Stimulated activated CD4-positive, alpha-beta T cell treated with anti-CD3 and anti-CD28 coated beads, Interleukin-12 subunit alpha, Interleukin-12 subunit beta, amount 100 ng/mL, for 4 hours (primary cell): ENCODE results near the gene IMMP2L.
"Not testable (repeated sequence)": the region's sequence is repeated elsewhere in the genome, so short reads cannot be mapped to it uniquely, and the experiment has no call there.

Source experiments
- DNase-seq: peaks from one replicate; pipeline ENCODE4 v3.0.0-alpha.2; 2020

The IMMP2L gene

GRCh38 chr7:111561904-111562732, at the start of gene IMMP2L:
IMMP2L (minus strand) TSS chr7:111562492.
- peak; percentile 92 for DNase-seq

- not testable (repeated sequence) for DNase-seq
Measured at GRCh38 chr7:111609483-111610254, 47.4 kb upstream of the IMMP2L start.

GRCh38 chr7:111607621-111608020, 45.3 kb upstream of the IMMP2L start:
- DNase-seq = no peak

GRCh38 chr7:111605246-111605645, 43.0 kb upstream of the IMMP2L start:
- no peak for DNase-seq

GRCh38 chr7:111600091-111600490, 37.8 kb upstream of the IMMP2L start:
- DNase-seq = no peak

- no peak for DNase-seq
Measured at GRCh38 chr7:111595780-111596179, 33.5 kb upstream of the IMMP2L start.

- DNase-seq = no peak
Measured at GRCh38 chr7:111594602-111595001, 32.3 kb upstream of the IMMP2L start.

- no peak for DNase-seq
Measured at GRCh38 chr7:111593343-111593742, 31.1 kb upstream of the IMMP2L start.

- no peak for DNase-seq
Measured at GRCh38 chr7:111588065-111588433, 25.8 kb upstream of the IMMP2L start.

GRCh38 chr7:111587410-111588064, 25.2 kb upstream of the IMMP2L start:
- no peak for DNase-seq

- DNase-seq = no peak
Measured at GRCh38 chr7:111586711-111587409, 24.6 kb upstream of the IMMP2L start.

GRCh38 chr7:111581784-111582488, 19.6 kb upstream of the IMMP2L start:
- DNase-seq = not testable (repeated sequence)

GRCh38 chr7:111581207-111581606, 18.9 kb upstream of the IMMP2L start:
- not testable (repeated sequence) for DNase-seq

- no peak for DNase-seq
Measured at GRCh38 chr7:111578754-111579153, 16.5 kb upstream of the IMMP2L start.

- no peak for DNase-seq
Measured at GRCh38 chr7:111571720-111572119, 9.4 kb upstream of the IMMP2L start.

- DNase-seq = no peak
Measured at GRCh38 chr7:111568870-111569462, 6.7 kb upstream of the IMMP2L start.

GRCh38 chr7:111568419-111568818, 6.1 kb upstream of the IMMP2L start:
- DNase-seq = no peak

- no peak for DNase-seq
Measured at GRCh38 chr7:111564078-111564477, 1.8 kb upstream of the IMMP2L start.

- DNase-seq = no peak
Measured at GRCh38 chr7:111561654-111561903, 713 bp downstream of the IMMP2L start.

GRCh38 chr7:111560773-111561653, 1.3 kb downstream of the IMMP2L start:
- DNase-seq = no peak

GRCh38 chr7:111558991-111559390, 3.3 kb downstream of the IMMP2L start:
- no peak for DNase-seq
